CD4-positive, CD25-positive, alpha-beta regulatory T cell (primary cell): ENCODE data around the gene MPIG6B. TPM values are rescaled to one million over a fixed set of nuclear protein-coding genes. Genes with fewer than 3 reads are reported as not detected.

Source experiments
- ATAC-seq, 2 donors: fragments of 150-1000 bp; cut with Tn5 transposase; one replicate each; pipeline ENCODE4 v1.10.0; 2021; ENCODE audit warnings: low read depth in 2 of 2, moderate number of reproducible peaks in 2 of 2, moderate library complexity in 1 of 2
- DNase-seq, 3 donors: peaks; one replicate each; pipeline versions ENCODE4 v3.0.0 to v3.0.0-alpha.2; 2012 to 2022; ENCODE audit warnings: mixed read lengths in 1 of 3
- H3K27ac ChIP-seq: one replicate; pipeline ENCODE4 v1.7.0; 2013; ENCODE audit warnings: mild to moderate bottlenecking, low read length; ENCODE audit not compliant: insufficient read depth, poor library complexity, severe bottlenecking
- H3K27me3 ChIP-seq: one replicate; pipeline ENCODE4 v1.7.0; 2013; ENCODE audit warnings: low read length; ENCODE audit not compliant: control insufficient read depth, insufficient read depth
- H3K36me3 ChIP-seq: one replicate; pipeline ENCODE4 v1.7.0; 2013; ENCODE audit warnings: mild to moderate bottlenecking, low read length, moderate library complexity; ENCODE audit not compliant: control insufficient read depth, insufficient read depth
- H3K4me1 ChIP-seq: 2 replicates; pipeline ENCODE4 v1.7.0; 2013; ENCODE audit warnings: mild to moderate bottlenecking, low read length; ENCODE audit not compliant: insufficient read depth, control insufficient read depth, poor library complexity, severe bottlenecking
- H3K4me3 ChIP-seq: one replicate; pipeline ENCODE4 v1.7.0; 2013; ENCODE audit warnings: low read depth, mild to moderate bottlenecking, low read length, moderate library complexity
- H3K9me3 ChIP-seq, 2 experiments: 1 replicate in 1 of 2; 2 replicates in 1 of 2; pipeline ENCODE4 v1.7.0; 2013; ENCODE audit warnings: low read length in 2 of 2, mild to moderate bottlenecking in 1 of 2, moderate library complexity in 1 of 2; ENCODE audit not compliant: control insufficient read depth in 2 of 2
- H3K27ac Mint-ChIP-seq, 3 donors: one replicate each; pipeline ENCODE4 v1.8.0; 2020 to 2022; ENCODE audit warnings: mild to moderate bottlenecking in 3 of 3, mixed read lengths in 3 of 3, moderate library complexity in 2 of 3
- H3K27me3 Mint-ChIP-seq: one replicate; pipeline ENCODE4 v1.8.0; 2022; ENCODE audit warnings: mild to moderate bottlenecking, mixed read lengths
- H3K36me3 Mint-ChIP-seq: one replicate; pipeline ENCODE4 v1.8.0; 2020; ENCODE audit warnings: mixed read lengths
- H3K4me1 Mint-ChIP-seq, 4 donors: one replicate each; pipeline ENCODE4 v1.8.0; 2020 to 2022; ENCODE audit warnings: mixed read lengths in 4 of 4, mild to moderate bottlenecking in 1 of 4
- H3K4me3 Mint-ChIP-seq, 4 donors: one replicate each; pipeline ENCODE4 v1.8.0; 2020 to 2022; ENCODE audit warnings: mild to moderate bottlenecking in 4 of 4, mixed read lengths in 4 of 4, moderate library complexity in 3 of 4
- H3K9me3 Mint-ChIP-seq, 7 donors: one replicate each; pipeline ENCODE4 v1.8.0; 2020 to 2022; ENCODE audit warnings: mixed read lengths in 7 of 7, mild to moderate bottlenecking in 3 of 7, moderate library complexity in 2 of 7
- polyA plus RNA-seq, 4 donors: library from polyadenylated mRNA; unstranded; fragments of 300-500 nt; fragmentation: Illumina TruSeq; gene quantifications; one replicate each; pipeline ENCODE4 v1.2.3, GENCODE V29; 2021
- total RNA-seq: library from RNA; stranded (reverse); gene quantifications from one replicate; pipeline ENCODE4 v1.2.3, GENCODE V29; 2022

MPIG6B gene
- total and polyA plus RNA-seq, 5 donors from 2014 or later = 0.43 to 10.8 TPM; not detected in 3

GRCh38 chr6:31691564-31692108 lies 31.5 kb upstream of the MPIG6B start:
- Mint-ChIP-seq H3K27me3 (no peaks in the 10 kb centered on the region), H3K36me3 (peaks cover 33% of the 10 kb centered on the region), H3K27ac (no peak overlapping the region), H3K4me3 (no peak overlapping the region), H3K9me3 (no peaks in the 10 kb centered on the region), H3K4me1 (peaks cover 0 to 3% (median 0%) of the 10 kb centered on the region in 4 donors)
- H3K9me3 ChIP-seq = no peaks in the 10 kb centered on the region
- H3K36me3 ChIP-seq = peaks cover 77% of the 10 kb centered on the region
- no peaks in the 10 kb centered on the region for H3K4me1 ChIP-seq
- no peaks in the 10 kb centered on the region for H3K27me3 ChIP-seq
- no peak for ATAC-seq
- H3K27ac ChIP-seq = no peak overlapping the region
- no peak for DNase-seq
- H3K4me3 ChIP-seq = no peak overlapping the region

GRCh38 chr6:31692353-31692752 lies 30.8 kb upstream of the MPIG6B start:
- Histone ChIP-seq H3K27me3 (no peaks in the 10 kb centered on the region), H3K4me3 (no peak overlapping the region), H3K27ac (no peak overlapping the region), H3K36me3 (peaks cover 73% of the 10 kb centered on the region), H3K9me3 (no peaks in the 10 kb centered on the region), H3K4me1 (no peaks in the 10 kb centered on the region)
- Mint-ChIP-seq H3K4me1 (peaks cover 0 to 8% (median 2%) of the 10 kb centered on the region in 4 donors), H3K36me3 (peaks cover 39% of the 10 kb centered on the region), H3K27ac (no peak overlapping the region), H3K9me3 (no peaks in the 10 kb centered on the region), H3K27me3 (no peaks in the 10 kb centered on the region), H3K4me3 (peak overlapping the region in 1 of 4 donors; percentile 16)
- DNase-seq = no peak
- no peak for ATAC-seq

- DNase-seq = no peak
- no peak overlapping the region for H3K4me3 Mint-ChIP-seq
- no peak overlapping the region for H3K27ac ChIP-seq
- no peak for ATAC-seq
- no peaks in the 10 kb centered on the region for H3K9me3 ChIP-seq
- H3K36me3 Mint-ChIP-seq = peaks cover 41% of the 10 kb centered on the region
- H3K4me1 ChIP-seq = no peaks in the 10 kb centered on the region
- H3K27ac Mint-ChIP-seq = peak overlapping the region in 1 of 3 donors; percentile 36
- no peaks in the 10 kb centered on the region for H3K27me3 Mint-ChIP-seq
- H3K36me3 ChIP-seq = peaks cover 72% of the 10 kb centered on the region
- peaks cover 3 to 13% (median 7%) of the 10 kb centered on the region in 4 donors for H3K4me1 Mint-ChIP-seq
- H3K27me3 ChIP-seq = no peaks in the 10 kb centered on the region
- no peak overlapping the region for H3K4me3 ChIP-seq
- H3K9me3 Mint-ChIP-seq = no peaks in the 10 kb centered on the region
These were observed 30.3 kb upstream of the MPIG6B start for GRCh38 chr6:31692886-31693285.

- H3K27me3 Mint-ChIP-seq = no peaks in the 10 kb centered on the region
- peaks cover 40% of the 10 kb centered on the region for H3K36me3 Mint-ChIP-seq
- no peak for DNase-seq
- no peak overlapping the region for H3K4me3 ChIP-seq
- no peak for ATAC-seq
- no peak overlapping the region for H3K4me3 Mint-ChIP-seq
- H3K9me3 ChIP-seq = no peaks in the 10 kb centered on the region
- no peak overlapping the region for H3K27ac ChIP-seq
- no peaks in the 10 kb centered on the region for H3K27me3 ChIP-seq
- no peaks in the 10 kb centered on the region for H3K9me3 Mint-ChIP-seq
- peaks cover 67% of the 10 kb centered on the region for H3K36me3 ChIP-seq
- peaks cover 5 to 16% (median 9%) of the 10 kb centered on the region in 4 donors for H3K4me1 Mint-ChIP-seq
- H3K4me1 ChIP-seq = no peaks in the 10 kb centered on the region
- peak overlapping the region in 1 of 3 donors; percentile 6 for H3K27ac Mint-ChIP-seq
These were observed 29.6 kb upstream of the MPIG6B start for GRCh38 chr6:31693535-31693934.

GRCh38 chr6:31697555-31697954 lies 25.6 kb upstream of the MPIG6B start:
- H3K36me3 Mint-ChIP-seq = peaks cover 30% of the 10 kb centered on the region
- H3K4me3 Mint-ChIP-seq = no peak overlapping the region
- no peak for ATAC-seq
- peaks cover 22% of the 10 kb centered on the region for H3K4me1 ChIP-seq
- peaks cover 5 to 45% (median 33%) of the 10 kb centered on the region in 4 donors for H3K4me1 Mint-ChIP-seq
- H3K9me3 ChIP-seq = no peaks in the 10 kb centered on the region
- DNase-seq = peak in 1 of 3 donors; percentile 10
- no peak overlapping the region for H3K27ac ChIP-seq
- H3K27me3 Mint-ChIP-seq = peaks cover 2% of the 10 kb centered on the region
- H3K27ac Mint-ChIP-seq = peak overlapping the region; percentile 37 to 79 (median 38)
- H3K36me3 ChIP-seq = peaks cover 42% of the 10 kb centered on the region
- no peaks in the 10 kb centered on the region for H3K27me3 ChIP-seq
- no peaks in the 10 kb centered on the region for H3K9me3 Mint-ChIP-seq
- H3K4me3 ChIP-seq = no peak overlapping the region

- Mint-ChIP-seq H3K27ac (peak overlapping the region; percentile 49 to 98 (median 98)), H3K36me3 (peaks cover 21% of the 10 kb centered on the region), H3K9me3 (no peaks in the 10 kb centered on the region), H3K4me1 (peaks cover 5 to 57% (median 39%) of the 10 kb centered on the region in 4 donors), H3K27me3 (peaks cover 6% of the 10 kb centered on the region), H3K4me3 (peak overlapping the region; percentile 84 to 100 (median 98))
- H3K36me3 ChIP-seq = peaks cover 19% of the 10 kb centered on the region
- no peak for ATAC-seq
- no peak for DNase-seq
- H3K9me3 ChIP-seq = no peaks in the 10 kb centered on the region
- H3K4me1 ChIP-seq = peaks cover 32% of the 10 kb centered on the region
- no peaks in the 10 kb centered on the region for H3K27me3 ChIP-seq
- H3K27ac ChIP-seq = no peak overlapping the region
- peak overlapping the region; percentile 48 for H3K4me3 ChIP-seq
These were observed 22.3 kb upstream of the MPIG6B start for GRCh38 chr6:31700740-31701401.

GRCh38 chr6:31701666-31702404 lies 21.3 kb upstream of the MPIG6B start:
- Histone ChIP-seq H3K4me3 (peak overlapping the region; percentile 93), H3K27ac (peak overlapping the region; percentile 98), H3K9me3 (no peaks in the 10 kb centered on the region), H3K4me1 (peaks cover 32% of the 10 kb centered on the region), H3K27me3 (no peaks in the 10 kb centered on the region), H3K36me3 (peaks cover 14% of the 10 kb centered on the region)
- Mint-ChIP-seq H3K36me3 (peaks cover 20% of the 10 kb centered on the region), H3K9me3 (no peaks in the 10 kb centered on the region), H3K27me3 (peaks cover 6% of the 10 kb centered on the region), H3K4me1 (peaks cover 5 to 57% (median 39%) of the 10 kb centered on the region in 4 donors), H3K27ac (peak overlapping the region; percentile 98 to 99 (median 98)), H3K4me3 (peak overlapping the region; percentile 84 to 100 (median 98))
- ATAC-seq (no peak), DNase-seq (peak in 1 of 3 donors; percentile 20)
